ELF-1 (cell line): ENCODE results near the gene CORO1A.
"Not testable (repeated sequence)": the region's sequence is repeated elsewhere in the genome, so short reads cannot be mapped to it uniquely, and the experiment has no call there.

Source experiments
- DNase-seq: peaks from one replicate; pipeline ENCODE4 v3.0.0-alpha.2; 2016; ENCODE audit warnings: low read depth, low spot score

CORO1A gene

DNA sequence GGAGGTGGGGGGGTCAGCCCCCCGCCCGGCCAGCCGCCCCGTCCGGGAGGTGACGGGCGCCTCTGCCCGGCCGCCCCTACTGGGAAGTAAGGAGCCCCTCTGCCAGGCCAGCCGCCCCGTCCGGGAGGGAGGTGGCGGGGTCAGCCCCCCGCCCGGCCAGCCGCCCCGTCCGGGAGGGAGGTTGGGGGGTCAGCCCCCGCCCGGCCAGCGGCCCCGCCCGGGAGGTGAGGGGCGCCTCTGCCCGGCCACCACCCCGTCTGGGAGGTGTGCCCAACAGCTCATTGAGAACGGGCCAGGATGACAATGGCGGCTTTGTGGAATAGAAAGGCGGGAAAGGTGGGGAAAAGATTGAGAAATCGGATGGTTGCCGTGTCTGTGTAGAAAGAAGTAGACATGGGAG is 13.3 kb upstream of the CORO1A start:
- not testable (repeated sequence) for DNase-seq

GRCh38 chr16:30173054-30173453 is 10.3 kb upstream of the CORO1A start:
- DNase-seq: no peak

GRCh38 chr16:30176876-30177275 is 6.5 kb upstream of the CORO1A start:
- DNase-seq: not testable (repeated sequence)

- no peak for DNase-seq
These were observed 4.2 kb upstream of the CORO1A start for GRCh38 chr16:30179195-30179594.

DNA sequence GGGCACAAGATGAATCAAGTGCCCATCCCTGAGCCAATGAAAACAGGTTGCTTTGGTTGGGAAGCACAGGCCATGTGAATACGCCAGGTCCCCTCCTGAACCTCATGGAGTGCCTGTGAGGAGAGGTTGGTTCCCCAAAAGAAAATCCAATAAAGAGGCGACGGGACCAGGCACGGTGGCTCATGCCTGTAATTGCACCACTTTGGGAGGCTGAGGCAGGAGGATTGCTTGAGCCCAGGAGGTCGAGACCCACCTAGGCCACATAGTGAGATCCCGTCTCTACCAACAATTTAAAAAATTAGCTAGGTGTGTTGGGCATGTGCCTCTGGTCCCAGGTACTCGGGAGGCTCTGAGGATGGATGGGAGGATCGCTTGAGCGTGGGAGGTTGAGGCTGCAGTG is 3.5 kb upstream of the CORO1A start:
- no peak for DNase-seq

- no peak for DNase-seq
These were observed 2.7 kb upstream of the CORO1A start for GRCh38 chr16:30180741-30181140.

DNA sequence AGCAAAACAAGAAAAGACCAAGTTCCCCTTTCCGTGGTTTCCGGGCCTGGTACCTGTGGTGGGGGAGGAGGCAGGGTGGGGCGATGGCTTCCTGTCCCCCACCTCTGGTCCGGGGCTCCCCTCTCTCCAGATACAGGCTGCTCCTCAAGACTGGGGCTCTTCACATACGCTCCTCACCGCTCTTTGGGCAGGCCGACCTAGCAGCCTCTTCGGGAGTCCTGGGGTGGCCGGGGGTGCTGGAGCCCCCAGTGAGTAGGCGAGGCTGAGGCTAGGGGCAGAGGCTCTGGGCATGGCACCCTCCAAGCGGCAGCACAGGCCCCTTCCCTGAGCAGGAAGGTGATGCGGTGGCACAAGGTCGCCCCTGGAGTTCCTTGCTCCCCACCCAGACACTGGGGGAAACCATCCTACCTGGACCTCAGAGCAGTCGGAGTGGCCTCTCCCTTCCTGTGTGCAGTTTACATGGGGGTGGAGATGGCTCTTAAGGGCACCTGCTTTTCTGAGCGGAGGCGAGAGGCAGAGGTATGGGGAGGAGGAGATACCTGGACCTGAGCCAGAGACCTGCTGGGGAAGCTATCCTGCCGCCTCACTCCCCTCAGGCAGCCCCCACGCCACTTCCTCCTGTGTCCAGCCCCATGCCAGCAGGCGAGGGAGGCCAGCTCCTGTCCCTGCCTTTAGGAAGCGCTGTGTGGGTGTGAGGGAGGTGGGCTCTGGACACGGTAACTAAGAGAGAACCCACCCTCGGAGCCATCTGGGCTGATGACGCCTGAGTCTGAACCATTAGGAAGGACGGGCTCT is 891 bp downstream of the CORO1A start:
- DNase-seq: no peak

- DNase-seq: no peak
These were observed 1.7 kb downstream of the CORO1A start for GRCh38 chr16:30184891-30185682.

DNA sequence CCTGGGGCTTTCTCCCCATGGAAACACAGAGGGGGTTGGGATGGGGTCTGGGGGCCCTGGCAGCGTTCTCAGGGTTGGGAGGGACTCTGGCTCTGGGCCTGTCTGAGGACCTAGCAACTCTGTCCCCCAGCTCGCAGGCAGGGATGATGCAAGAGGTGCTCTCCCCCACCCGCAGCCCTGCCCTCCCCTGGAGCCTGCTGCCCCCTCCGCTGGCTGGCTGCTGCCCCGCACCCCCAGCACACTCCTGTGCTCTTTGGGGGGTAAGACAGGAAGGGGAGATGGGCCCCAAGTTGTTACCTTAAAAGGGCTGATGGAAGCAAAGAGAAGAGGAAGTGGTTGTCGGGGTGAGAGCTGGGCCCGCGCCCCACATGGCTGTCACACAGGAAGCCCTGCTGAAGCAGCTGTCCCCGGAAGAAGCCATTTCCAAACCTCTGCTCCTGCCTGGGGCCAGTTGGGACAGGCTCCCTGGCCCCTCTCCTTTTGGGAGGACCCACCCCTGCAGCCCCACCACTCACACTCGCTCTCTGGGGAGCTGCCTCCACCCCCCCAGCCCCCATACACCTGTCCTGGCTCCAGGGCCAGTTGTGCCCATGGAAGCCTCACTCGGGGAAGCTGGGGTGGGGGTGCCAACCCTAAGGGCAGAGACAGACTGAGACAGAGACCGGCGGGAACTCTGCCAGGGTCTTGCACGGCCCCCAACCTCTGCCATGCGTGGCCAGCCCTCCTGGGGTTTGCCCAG is 2.5 kb downstream of the CORO1A start:
- DNase-seq: no peak

DNA sequence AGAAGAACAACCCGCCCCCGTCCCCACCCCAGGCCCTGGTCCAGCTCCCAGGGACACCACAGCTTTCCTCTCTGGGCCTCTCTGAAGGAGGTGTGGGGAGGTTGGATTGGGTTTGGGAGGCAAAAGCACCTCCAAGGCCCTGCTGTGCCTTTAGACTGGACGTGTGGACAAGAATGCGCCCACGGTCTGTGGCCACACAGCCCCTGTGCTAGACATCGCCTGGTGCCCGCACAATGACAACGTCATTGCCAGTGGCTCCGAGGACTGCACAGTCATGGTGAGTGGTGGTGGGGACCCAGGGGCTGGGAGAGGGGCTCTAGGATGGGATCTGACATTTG is 3.0 kb downstream of the CORO1A start:
- DNase-seq: no peak

GRCh38 chr16:30186782-30187555 is 3.6 kb downstream of the CORO1A start:
- peak; percentile 75 for DNase-seq

DNA sequence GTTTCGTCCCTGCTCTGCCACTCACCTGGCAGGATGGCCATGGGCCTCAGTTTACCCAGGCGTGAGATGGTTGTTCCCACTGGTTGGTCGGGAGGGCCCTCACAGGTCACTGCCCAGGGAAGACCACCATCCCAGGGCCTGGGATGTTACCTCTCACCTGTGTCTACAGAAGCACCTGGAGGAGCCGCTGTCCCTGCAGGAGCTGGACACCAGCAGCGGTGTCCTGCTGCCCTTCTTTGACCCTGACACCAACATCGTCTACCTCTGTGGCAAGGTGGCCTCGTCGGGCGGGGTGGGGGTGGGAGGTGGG is 4.1 kb downstream of the CORO1A start:
- DNase-seq: no peak

DNA sequence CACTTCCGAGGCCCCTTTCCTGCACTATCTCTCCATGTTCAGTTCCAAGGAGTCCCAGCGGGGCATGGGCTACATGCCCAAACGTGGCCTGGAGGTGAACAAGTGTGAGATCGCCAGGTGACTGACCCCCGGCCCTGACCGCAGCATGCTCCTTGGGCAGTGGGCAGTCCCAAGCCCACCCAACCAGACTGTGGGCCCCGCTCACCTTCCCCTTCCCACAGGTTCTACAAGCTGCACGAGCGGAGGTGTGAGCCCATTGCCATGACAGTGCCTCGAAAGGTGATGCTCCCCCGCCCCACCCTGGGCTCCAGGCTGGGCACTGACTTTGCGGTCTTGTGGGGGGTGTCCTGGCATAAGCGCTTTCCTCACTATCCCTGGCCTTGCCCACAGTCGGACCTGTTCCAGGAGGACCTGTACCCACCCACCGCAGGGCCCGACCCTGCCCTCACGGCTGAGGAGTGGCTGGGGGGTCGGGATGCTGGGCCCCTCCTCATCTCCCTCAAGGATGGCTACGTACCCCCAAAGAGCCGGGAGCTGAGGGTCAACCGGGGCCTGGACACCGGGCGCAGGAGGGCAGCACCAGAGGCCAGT is 4.7 kb downstream of the CORO1A start:
- DNase-seq: no peak

DNA sequence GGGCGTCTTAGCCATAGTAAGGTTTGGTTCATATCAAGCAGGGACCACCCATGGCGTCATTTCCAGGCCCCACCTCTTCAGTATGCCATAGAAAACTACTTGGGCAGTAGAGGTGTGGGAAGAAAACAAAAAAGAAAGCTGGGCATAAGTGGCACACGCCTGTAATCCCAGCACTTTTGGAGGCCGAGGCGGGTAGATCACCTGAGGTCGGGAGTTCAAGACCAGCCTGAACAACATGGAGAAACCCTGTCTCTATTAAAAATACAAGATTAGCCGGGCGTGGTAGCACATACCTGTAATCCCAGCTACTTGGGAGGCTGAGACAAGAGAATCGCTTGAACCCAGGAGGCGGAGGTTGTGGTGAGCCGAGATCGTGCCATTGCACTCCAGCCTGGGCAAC is 7.8 kb downstream of the CORO1A start:
- not testable (repeated sequence) for DNase-seq

DNA sequence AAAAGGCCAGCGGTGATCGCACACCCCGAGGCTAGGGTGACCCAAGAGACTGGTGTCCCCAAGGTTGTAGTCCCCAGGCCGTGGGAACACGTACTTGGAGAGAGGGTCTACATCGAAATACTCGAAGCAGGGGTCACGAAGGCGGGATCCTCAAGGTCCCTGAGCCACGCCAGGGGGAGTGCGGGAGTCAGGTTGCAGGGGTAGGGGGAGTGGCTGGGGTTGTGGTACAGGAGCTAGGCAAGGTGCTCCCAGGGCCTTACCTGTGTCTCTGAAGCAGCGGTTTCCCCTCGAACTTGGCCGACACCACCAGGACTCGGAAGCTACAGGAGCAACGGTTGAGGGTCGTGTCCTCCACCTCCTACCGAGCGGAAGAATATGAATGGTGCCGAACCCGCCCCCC is 9.7 kb downstream of the CORO1A start:
- DNase-seq: not testable (repeated sequence)

DNA sequence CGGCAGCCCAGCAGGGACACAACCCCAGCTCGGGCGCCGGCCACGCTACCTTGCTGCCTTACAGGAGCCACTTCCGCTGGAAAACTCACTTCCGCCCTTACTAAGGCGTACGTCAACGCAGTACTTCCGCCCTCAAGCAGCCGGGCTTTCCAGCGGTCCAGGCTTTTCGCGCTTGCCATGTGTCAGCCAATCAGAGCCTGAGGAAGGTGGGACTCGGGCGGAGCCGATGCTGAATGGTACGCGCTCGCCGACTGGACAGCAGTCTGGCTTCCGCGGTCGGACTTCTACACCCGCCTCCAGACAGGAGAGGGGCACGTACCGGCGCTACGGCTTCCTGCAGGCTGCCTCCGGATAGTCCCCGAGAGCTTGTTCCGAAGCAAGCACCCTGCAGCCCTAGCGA is 10.2 kb downstream of the CORO1A start, which contains the start of the genes BOLA2B and SLX1A:
Gene BOLA2B (minus strand): TSS at position 52 of the 400 bp plus-strand sequence. CDS start 71 bp downstream, outside the sequence.
Gene SLX1A (plus strand): TSS at position 261 of the 400 bp plus-strand sequence. CDS start 210 bp downstream, outside the sequence.
- not testable (repeated sequence) for DNase-seq

GRCh38 chr16:30194172-30194925 is 10.9 kb downstream of the CORO1A start:
- not testable (repeated sequence) for DNase-seq

DNA sequence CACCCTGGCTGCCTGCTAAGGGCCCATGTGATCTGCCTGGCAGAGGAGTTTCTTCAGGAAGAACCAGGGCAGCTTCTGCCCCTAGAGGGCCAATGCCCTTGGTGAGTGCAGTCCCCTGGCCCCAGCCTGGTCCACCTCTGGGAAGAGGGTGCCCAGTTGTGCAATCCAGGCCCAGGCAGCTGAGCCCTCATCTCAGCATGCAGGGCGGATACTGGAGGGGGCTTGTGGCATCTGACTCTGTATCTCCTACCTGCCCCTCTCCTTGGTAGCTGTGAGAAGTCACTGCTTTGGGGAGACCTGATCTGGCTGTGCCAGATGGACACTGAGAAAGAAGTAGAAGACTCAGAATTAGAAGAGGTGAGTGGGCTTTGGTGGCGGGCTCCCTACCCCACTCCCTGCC is 13.6 kb downstream of the CORO1A start:
- not testable (repeated sequence) for DNase-seq

DNA sequence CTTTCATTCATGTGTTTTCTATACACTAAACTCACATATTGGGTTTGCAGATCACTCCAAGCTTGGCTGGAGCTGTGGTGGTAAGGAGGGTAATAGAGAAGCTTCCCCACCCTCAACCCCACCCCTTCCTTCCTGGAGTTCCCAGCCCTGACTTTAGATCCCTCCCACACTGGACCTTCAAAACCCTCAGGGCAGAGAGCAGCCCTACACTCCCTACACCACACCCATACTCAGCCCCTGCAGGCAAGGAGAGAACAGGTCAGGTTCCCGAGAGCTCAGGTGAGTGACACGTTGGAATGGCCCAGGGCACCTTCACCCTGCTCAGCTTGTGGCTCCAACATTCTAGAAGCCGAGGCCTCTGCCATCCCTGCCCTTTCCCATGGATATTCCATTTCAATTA is 15.6 kb downstream of the CORO1A start, which contains the start of gene SULT1A3:
Gene SULT1A3 (plus strand): TSS at position 207 of the 400 bp plus-strand sequence. CDS start 1,474 bp downstream, outside the sequence.
- DNase-seq: not testable (repeated sequence)
